Panc1 (cell line): ENCODE results near the gene NEXN.

ENCODE experiments used
- CTCF ChIP-seq: fragments of 450-650 bp; IDR thresholded peaks from 2 replicates; pipeline ENCODE4 v1.5.1; 2017; ENCODE audit warnings: mild to moderate bottlenecking
- POLR2AphosphoS5 ChIP-seq: IDR thresholded peaks from 2 replicates; pipeline ENCODE4 v1.6.1; 2012; ENCODE audit warnings: mild to moderate bottlenecking, low read depth, low read length, moderate library complexity
- REST ChIP-seq, 2 experiments: IDR thresholded peaks; 2 replicates each; pipeline ENCODE4 v1.6.1; 2011 to 2012; ENCODE audit warnings: low read depth in 2 of 2, control low read depth in 1 of 2, low read length in 1 of 2, mild to moderate bottlenecking in 1 of 2, moderate library complexity in 1 of 2; ENCODE audit not compliant: insufficient read depth in 1 of 2
- TCF7L2 ChIP-seq: IDR thresholded peaks from 2 replicates; pipeline ENCODE4 v1.6.1; 2011; ENCODE audit warnings: mild to moderate bottlenecking, low read depth, low read length, inconsistent platforms

GRCh38 chr1:77888081-77888780, at the start of gene NEXN:
- TF ChIP-seq CTCF (no peak; the same call in 1 of the 2 replicates), REST (IDR thresholded peaks at IDR 0.05; ENCODE audit: insufficient read depth in 1 of 2, low read depth in 2 of 2, low read length in 1 of 2) (no peak), TCF7L2 (no peak), POLR2AphosphoS5 (no peak)
